ENCODE results near the gene EIF4E.

DNA sequence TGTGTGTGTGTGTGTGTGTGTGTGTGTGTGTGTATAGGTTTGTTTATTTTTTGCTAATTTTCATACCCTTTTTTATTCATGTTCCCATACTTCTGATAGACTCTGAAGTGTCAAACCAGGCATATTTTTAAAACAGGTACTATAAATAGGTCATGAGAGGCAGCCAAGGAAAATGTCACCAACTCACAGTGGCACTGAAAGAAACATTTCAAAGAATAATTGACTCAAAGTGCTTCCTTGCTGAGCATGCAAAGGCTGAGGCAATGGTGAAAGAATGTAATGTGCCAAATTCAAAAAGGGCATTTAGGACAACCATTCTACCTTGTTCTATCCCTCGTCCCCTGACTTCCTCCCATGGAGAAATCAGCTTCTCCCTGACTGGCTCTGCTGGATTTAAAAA lies 95.5 kb downstream of the EIF4E start:
- no peak for TF ChIP-seq CTCF (IDR thresholded peaks at IDR 0.05; ENCODE audit: poor library complexity)
- TF ChIP-seq EZH2 (IDR thresholded peaks at IDR 0.05; ENCODE audit: borderline replicate concordance) = no peak

All from hepatocyte (in vitro differentiated cells).